Measurements from ENCODE around the gene ALOX15. TPM values are rescaled to one million over a fixed set of nuclear protein-coding genes. Genes with fewer than 3 reads are reported as not detected.

The ALOX15 gene
- total and polyA plus RNA-seq, 2 donors, result 0.48 to 1.6 TPM

DNA sequence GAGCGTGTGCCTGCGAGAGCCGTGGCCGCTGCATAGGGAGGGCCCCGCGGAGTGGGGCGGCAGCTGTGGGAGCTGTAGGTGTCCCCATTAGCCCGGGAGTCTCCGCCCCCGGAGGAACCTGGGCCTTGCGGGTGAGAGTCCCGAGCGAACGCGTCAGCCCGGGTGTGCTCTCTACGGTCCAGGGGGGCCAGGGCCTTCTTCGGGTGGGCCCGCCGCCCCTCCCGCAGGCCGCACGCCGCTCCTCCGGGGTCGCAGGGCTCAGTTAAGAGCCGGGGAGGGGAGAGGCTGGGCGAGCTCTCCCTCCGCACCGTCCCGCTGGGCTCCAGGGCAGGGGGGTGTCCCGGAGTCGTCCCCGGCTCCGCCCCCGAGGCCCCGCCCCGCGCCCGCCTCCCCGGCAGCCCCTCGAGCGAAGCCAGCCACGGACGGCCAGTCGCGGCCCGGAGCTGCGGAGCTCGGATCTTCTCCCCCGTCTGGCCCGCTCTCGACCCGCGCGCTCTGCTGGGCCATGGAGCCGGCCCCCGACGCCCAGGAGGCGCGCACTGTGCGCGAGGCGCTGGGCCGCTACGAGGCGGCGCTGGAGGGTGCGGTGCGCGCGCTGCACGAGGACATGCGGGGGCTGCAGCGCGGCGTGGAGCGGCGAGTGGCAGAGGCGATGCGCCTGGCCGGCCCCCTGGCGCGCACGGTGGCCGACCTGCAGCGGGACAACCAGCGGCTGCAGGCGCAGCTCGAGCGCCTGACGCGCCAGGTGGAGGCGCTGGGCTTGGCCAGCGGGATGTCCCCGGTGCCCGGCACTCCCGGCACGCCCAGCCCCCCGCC lies 57.2 kb downstream of the ALOX15 start, which contains the start of gene SMTNL2:
SMTNL2 (plus strand) TSS at position 429 of the 816 bp plus-strand sequence; CDS start at position 506, 77 bp downstream.
- Histone ChIP-seq H3K27ac (ENCODE audit: low read depth in 1 of 2, low read length in 1 of 2) (no peak within 1 kb of the TSS), H3K27me3 (ENCODE audit: control insufficient read depth in 2 of 2, insufficient read depth in 1 of 2, low read length in 1 of 2) (peaks cover 35 to 91% of the 10 kb centered on the region in 2 donors), H3K36me3 (ENCODE audit: control insufficient read depth in 2 of 2, insufficient read depth in 2 of 2, low read length in 1 of 2) (no peaks in the 10 kb centered on the region), H3K9me3 (ENCODE audit: control insufficient read depth in 2 of 2, insufficient read depth in 1 of 2, low read length in 1 of 2) (no peaks in the 10 kb centered on the region), H3K4me1 (ENCODE audit: control insufficient read depth in 2 of 2, insufficient read depth in 2 of 2, low read length in 2 of 2) (peaks cover 0 to 8% of the 10 kb centered on the region in 2 donors), H3K4me3 (ENCODE audit: low read length in 2 of 2) (peak within 1 kb of the TSS; percentile 4 to 40)
- 2% methylated on average over 100 of the region's 100 CpGs for WGBS
- peak in 1 of 9 donors; percentile 15 for DNase-seq (ENCODE audit: low read depth in 6 of 9, low spot score in 9 of 9)

DNA sequence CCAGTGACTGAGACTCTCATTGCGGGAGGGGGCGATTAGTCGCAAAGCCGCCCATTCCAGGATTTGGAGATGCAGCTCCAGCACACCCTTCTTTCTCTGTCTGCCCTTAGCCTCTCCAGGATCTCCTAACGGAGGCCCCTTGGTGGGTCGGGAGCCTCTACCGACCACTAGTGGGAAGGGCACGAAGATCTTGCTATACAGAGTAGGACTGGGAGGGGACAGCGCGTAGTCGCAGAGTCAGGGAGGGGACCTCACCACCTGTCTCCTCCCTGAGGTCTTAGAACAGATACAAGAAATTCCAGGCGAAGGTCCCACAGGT lies 57.7 kb downstream of the ALOX15 start:
- Histone ChIP-seq H3K4me3 (ENCODE audit: low read length in 2 of 2) (peak overlapping the region; percentile 4 to 40), H3K4me1 (ENCODE audit: control insufficient read depth in 2 of 2, insufficient read depth in 2 of 2, low read length in 2 of 2) (peaks cover 0 to 8% of the 10 kb centered on the region in 2 donors), H3K9me3 (ENCODE audit: control insufficient read depth in 2 of 2, insufficient read depth in 1 of 2, low read length in 1 of 2) (no peaks in the 10 kb centered on the region), H3K36me3 (ENCODE audit: control insufficient read depth in 2 of 2, insufficient read depth in 2 of 2, low read length in 1 of 2) (no peaks in the 10 kb centered on the region), H3K27ac (ENCODE audit: low read depth in 1 of 2, low read length in 1 of 2) (no peak overlapping the region), H3K27me3 (ENCODE audit: control insufficient read depth in 2 of 2, insufficient read depth in 1 of 2, low read length in 1 of 2) (peaks cover 35 to 85% of the 10 kb centered on the region in 2 donors)
- peak in 1 of 9 donors; percentile 34 for DNase-seq (ENCODE audit: low read depth in 6 of 9, low spot score in 9 of 9)
- WGBS, result 18% methylated on average over 12 of the region's 12 CpGs

DNA sequence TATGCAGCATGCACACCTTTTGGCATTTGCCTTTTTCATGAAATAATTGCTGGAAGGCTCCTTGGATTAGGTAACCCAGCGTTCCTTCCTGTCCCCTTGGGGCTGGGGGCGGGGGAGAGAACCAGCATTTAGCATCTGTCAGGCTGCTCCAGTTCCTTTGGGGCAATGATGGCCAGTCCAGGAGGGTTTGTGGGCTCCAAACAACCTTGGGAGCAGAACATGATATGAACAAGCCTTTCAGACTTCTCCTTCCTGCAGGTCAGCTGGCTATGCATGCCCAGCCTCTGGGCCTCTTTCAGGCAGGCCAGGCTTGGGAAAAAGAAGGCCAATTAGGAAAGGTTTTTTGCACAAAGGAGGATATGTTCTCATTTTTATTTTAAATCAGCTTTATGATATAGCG lies 58.3 kb downstream of the ALOX15 start:
- no peaks in the 10 kb centered on the region for H3K9me3 ChIP-seq (ENCODE audit: control insufficient read depth in 2 of 2, insufficient read depth in 1 of 2, low read length in 1 of 2)
- no peaks in the 10 kb centered on the region for H3K36me3 ChIP-seq (ENCODE audit: control insufficient read depth in 2 of 2, insufficient read depth in 2 of 2, low read length in 1 of 2)
- peaks cover 0 to 8% of the 10 kb centered on the region in 2 donors for H3K4me1 ChIP-seq (ENCODE audit: control insufficient read depth in 2 of 2, insufficient read depth in 2 of 2, low read length in 2 of 2)
- no peak for DNase-seq (ENCODE audit: low read depth in 6 of 9, low spot score in 9 of 9)
- H3K27me3 ChIP-seq (ENCODE audit: control insufficient read depth in 2 of 2, insufficient read depth in 1 of 2, low read length in 1 of 2), result peaks cover 35 to 80% of the 10 kb centered on the region in 2 donors
- 72% methylated on average over 3 of the region's 3 CpGs for WGBS
- no peak overlapping the region for H3K27ac ChIP-seq (ENCODE audit: low read depth in 1 of 2, low read length in 1 of 2)
- no peak overlapping the region for H3K4me3 ChIP-seq (ENCODE audit: low read length in 2 of 2)

DNA sequence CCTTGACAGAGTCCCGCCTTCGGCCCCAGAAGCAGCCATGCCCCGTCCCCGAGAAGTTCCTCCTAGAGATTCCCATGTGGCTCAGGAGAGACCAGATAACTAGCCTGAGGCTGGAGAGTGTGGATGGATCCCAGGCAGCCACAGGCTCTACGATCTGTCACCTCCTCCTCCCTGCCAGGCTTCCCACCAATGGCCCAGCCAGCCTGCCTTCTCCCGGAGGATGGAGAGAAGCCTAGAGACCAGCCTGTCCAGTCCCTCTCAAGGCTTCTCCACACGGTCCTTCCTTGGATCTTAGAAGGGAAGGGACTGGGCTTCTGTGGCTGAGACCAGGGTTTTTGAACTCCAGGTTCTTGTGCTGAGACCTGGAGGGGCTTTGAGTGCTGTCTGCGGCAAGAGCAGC lies 58.8 kb downstream of the ALOX15 start:
- Histone ChIP-seq H3K4me3 (ENCODE audit: low read length in 2 of 2) (no peak overlapping the region), H3K27ac (ENCODE audit: low read depth in 1 of 2, low read length in 1 of 2) (no peak overlapping the region), H3K36me3 (ENCODE audit: control insufficient read depth in 2 of 2, insufficient read depth in 2 of 2, low read length in 1 of 2) (no peaks in the 10 kb centered on the region), H3K27me3 (ENCODE audit: control insufficient read depth in 2 of 2, insufficient read depth in 1 of 2, low read length in 1 of 2) (peaks cover 35 to 74% of the 10 kb centered on the region in 2 donors), H3K9me3 (ENCODE audit: control insufficient read depth in 2 of 2, insufficient read depth in 1 of 2, low read length in 1 of 2) (no peaks in the 10 kb centered on the region), H3K4me1 (ENCODE audit: control insufficient read depth in 2 of 2, insufficient read depth in 2 of 2, low read length in 2 of 2) (peaks cover 0 to 8% of the 10 kb centered on the region in 2 donors)
- WGBS, result 89% methylated on average over 8 of the region's 8 CpGs
- DNase-seq (ENCODE audit: low read depth in 6 of 9, low spot score in 9 of 9), result no peak

DNA sequence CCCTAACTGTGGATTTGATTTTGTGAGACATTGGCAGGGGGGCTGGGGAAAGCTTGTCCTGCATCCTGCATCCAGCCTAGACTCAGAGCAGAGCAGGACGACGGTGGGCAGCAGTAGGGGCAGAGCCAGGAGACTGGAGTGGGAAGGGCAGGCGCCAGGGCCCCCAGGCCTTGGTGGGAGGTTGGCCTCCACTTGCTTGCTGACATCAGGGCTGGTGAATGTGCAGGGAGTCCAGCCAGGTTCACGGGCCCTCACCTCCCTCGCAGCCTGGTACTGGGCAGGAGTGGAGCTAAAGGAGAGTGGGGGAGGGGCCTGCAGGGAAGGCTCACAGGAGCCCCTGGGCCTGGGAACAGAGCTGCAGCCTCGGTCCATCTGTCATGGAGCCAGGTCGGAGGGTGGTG lies 59.4 kb downstream of the ALOX15 start:
- no peak overlapping the region for H3K4me3 ChIP-seq (ENCODE audit: low read length in 2 of 2)
- H3K4me1 ChIP-seq (ENCODE audit: control insufficient read depth in 2 of 2, insufficient read depth in 2 of 2, low read length in 2 of 2), result peaks cover 0 to 13% of the 10 kb centered on the region in 2 donors
- peaks cover 34 to 73% of the 10 kb centered on the region in 2 donors for H3K27me3 ChIP-seq (ENCODE audit: control insufficient read depth in 2 of 2, insufficient read depth in 1 of 2, low read length in 1 of 2)
- 84% methylated on average over 7 of the region's 7 CpGs for WGBS
- H3K36me3 ChIP-seq (ENCODE audit: control insufficient read depth in 2 of 2, insufficient read depth in 2 of 2, low read length in 1 of 2), result no peaks in the 10 kb centered on the region
- H3K27ac ChIP-seq (ENCODE audit: low read depth in 1 of 2, low read length in 1 of 2), result no peak overlapping the region
- no peaks in the 10 kb centered on the region for H3K9me3 ChIP-seq (ENCODE audit: control insufficient read depth in 2 of 2, insufficient read depth in 1 of 2, low read length in 1 of 2)
- DNase-seq (ENCODE audit: low read depth in 6 of 9, low spot score in 9 of 9), result no peak

Other genes starting within 250 kb of the ALOX15 start
- gene SPNS3, start 207.7 kb downstream of the ALOX15 start, total RNA-seq, result 9.1 TPM
- gene SPNS3, start 207.7 kb downstream of the ALOX15 start, polyA plus RNA-seq, result 11.5 TPM
- gene SPNS2, start 142.8 kb downstream of the ALOX15 start, total RNA-seq, result 3.4 TPM
- gene SPNS2, start 142.8 kb downstream of the ALOX15 start, polyA plus RNA-seq, result 16.1 TPM
- 21.5 TPM for gene MYBBP1A, start 86.3 kb downstream of the ALOX15 start, total RNA-seq
- gene MYBBP1A, start 86.3 kb downstream of the ALOX15 start, polyA plus RNA-seq, result 36.9 TPM
- 0.90 TPM for gene GGT6, start 81.1 kb downstream of the ALOX15 start, total RNA-seq
- 3.7 TPM for gene GGT6, start 81.1 kb downstream of the ALOX15 start, polyA plus RNA-seq
- 0.57 TPM for gene SMTNL2, start 57.1 kb downstream of the ALOX15 start, total RNA-seq
- 1.6 TPM for gene SMTNL2, start 57.1 kb downstream of the ALOX15 start, polyA plus RNA-seq
- gene PELP1, start 62.5 kb upstream of the ALOX15 start, total RNA-seq, result 7.7 TPM
- gene PELP1, start 62.5 kb upstream of the ALOX15 start, polyA plus RNA-seq, result 26.9 TPM
- gene ARRB2, start 69.0 kb upstream of the ALOX15 start, total RNA-seq, result 60.2 TPM
- 91.2 TPM for gene ARRB2, start 69.0 kb upstream of the ALOX15 start, polyA plus RNA-seq
- gene MED11, start 89.8 kb upstream of the ALOX15 start, total RNA-seq, result 28.1 TPM
- 40.3 TPM for gene MED11, start 89.8 kb upstream of the ALOX15 start, polyA plus RNA-seq
- gene ZMYND15, start 98.2 kb upstream of the ALOX15 start, total RNA-seq, result 0.52 TPM
- 3.8 TPM for gene ZMYND15, start 98.2 kb upstream of the ALOX15 start, polyA plus RNA-seq
- 3.3 TPM for gene CXCL16, start 98.2 kb upstream of the ALOX15 start, total RNA-seq
- gene CXCL16, start 98.2 kb upstream of the ALOX15 start, polyA plus RNA-seq, result 32.9 TPM
- gene TM4SF5, start 130.2 kb upstream of the ALOX15 start, total RNA-seq, result not detected
- gene TM4SF5, start 130.2 kb upstream of the ALOX15 start, polyA plus RNA-seq, result 0.14 TPM
- gene VMO1, start 144.7 kb upstream of the ALOX15 start, total RNA-seq, result 2.7 TPM
- 30.6 TPM for gene VMO1, start 144.7 kb upstream of the ALOX15 start, polyA plus RNA-seq
- gene GLTPD2, start 147.3 kb upstream of the ALOX15 start, total RNA-seq, result 0.14 TPM
- gene GLTPD2, start 147.3 kb upstream of the ALOX15 start, polyA plus RNA-seq, result 0.16 TPM
- gene PSMB6, start 154.5 kb upstream of the ALOX15 start, total RNA-seq, result 183 TPM
- gene PSMB6, start 154.5 kb upstream of the ALOX15 start, polyA plus RNA-seq, result 122 TPM
- gene PLD2, start 165.5 kb upstream of the ALOX15 start, total RNA-seq, result 14.5 TPM
- gene PLD2, start 165.5 kb upstream of the ALOX15 start, polyA plus RNA-seq, result 30.7 TPM
- 10.2 TPM for gene MINK1, start 191.7 kb upstream of the ALOX15 start, total RNA-seq
- 83.8 TPM for gene MINK1, start 191.7 kb upstream of the ALOX15 start, polyA plus RNA-seq

Measured in thymus (tissue), 11 donors.